Measurements from ENCODE around the gene KCTD1. TPM values are rescaled to one million over a fixed set of nuclear protein-coding genes. Genes with fewer than 3 reads are reported as not detected.

Gene KCTD1
- total RNA-seq, 6 experiments from 2014 or later = 14.7 to 18.5 (median 17.7) TPM

GRCh38 chr18:26416652-26417150, 131.7 kb downstream of the KCTD1 start:
- H3K4me3 Mint-ChIP-seq = no peak overlapping the region
- H3K4me1 Mint-ChIP-seq (ENCODE audit: low read depth) = no peaks in the 10 kb centered on the region
- no peaks in the 10 kb centered on the region; the same call in 1 of the 2 replicates for H3K27me3 Mint-ChIP-seq (ENCODE audit: insufficient read depth)
- no peak overlapping the region for H3K27ac Mint-ChIP-seq
- H3K9me3 Mint-ChIP-seq = no peaks in the 10 kb centered on the region
- DNase-seq = no peak
- no peak for TF ChIP-seq CTCF (IDR thresholded peaks at IDR 0.05)
- no peaks in the 10 kb centered on the region for H3K36me3 Mint-ChIP-seq (ENCODE audit: low read depth)

GRCh38 chr18:26415631-26416030, 132.7 kb downstream of the KCTD1 start:
- Mint-ChIP-seq H3K4me3 (no peak overlapping the region), H3K27ac (no peak overlapping the region), H3K4me1 (ENCODE audit: low read depth) (no peaks in the 10 kb centered on the region), H3K36me3 (ENCODE audit: low read depth) (no peaks in the 10 kb centered on the region), H3K9me3 (no peaks in the 10 kb centered on the region), H3K27me3 (ENCODE audit: insufficient read depth) (no peaks in the 10 kb centered on the region; the same call in 1 of the 2 replicates)
- no peak for TF ChIP-seq CTCF (IDR thresholded peaks at IDR 0.05)
- DNase-seq = no peak

GRCh38 chr18:26414901-26415440, 133.4 kb downstream of the KCTD1 start:
- Mint-ChIP-seq H3K27ac (no peak overlapping the region), H3K36me3 (ENCODE audit: low read depth) (no peaks in the 10 kb centered on the region), H3K4me1 (ENCODE audit: low read depth) (no peaks in the 10 kb centered on the region), H3K27me3 (ENCODE audit: insufficient read depth) (peaks cover 3% of the 10 kb centered on the region), H3K4me3 (no peak overlapping the region), H3K9me3 (no peaks in the 10 kb centered on the region)
- no peak for DNase-seq
- no peak for TF ChIP-seq CTCF (IDR thresholded peaks at IDR 0.05)

GRCh38 chr18:26409091-26409490, 139.3 kb downstream of the KCTD1 start:
- no peaks in the 10 kb centered on the region for H3K9me3 Mint-ChIP-seq
- no peak overlapping the region for H3K4me3 Mint-ChIP-seq
- TF ChIP-seq CTCF (IDR thresholded peaks at IDR 0.05) = no peak
- H3K36me3 Mint-ChIP-seq (ENCODE audit: low read depth) = no peaks in the 10 kb centered on the region
- H3K27ac Mint-ChIP-seq = no peak overlapping the region
- DNase-seq = no peak
- peaks cover 9% of the 10 kb centered on the region for H3K27me3 Mint-ChIP-seq (ENCODE audit: insufficient read depth)
- H3K4me1 Mint-ChIP-seq (ENCODE audit: low read depth) = peaks cover 10% of the 10 kb centered on the region; the same call in 1 of the 2 replicates

GRCh38 chr18:26407736-26408601, 140.4 kb downstream of the KCTD1 start:
- H3K27me3 Mint-ChIP-seq (ENCODE audit: insufficient read depth) = peaks cover 10% of the 10 kb centered on the region
- no peaks in the 10 kb centered on the region for H3K9me3 Mint-ChIP-seq
- no peak for TF ChIP-seq CTCF (IDR thresholded peaks at IDR 0.05)
- H3K36me3 Mint-ChIP-seq (ENCODE audit: low read depth) = no peaks in the 10 kb centered on the region
- H3K4me3 Mint-ChIP-seq = no peak overlapping the region
- H3K4me1 Mint-ChIP-seq (ENCODE audit: low read depth) = peaks cover 10% of the 10 kb centered on the region; the same call in 1 of the 2 replicates
- DNase-seq = no peak
- H3K27ac Mint-ChIP-seq = no peak overlapping the region
